H9 (cell line): ENCODE results near the gene RRP36. TPM values are rescaled to one million over a fixed set of nuclear protein-coding genes. Genes with fewer than 3 reads are reported as not detected.

Experiments
- DNase-seq: peaks from one replicate; pipeline ENCODE4 v3.0.0-alpha.2; 2017
- H2AFZ ChIP-seq: one replicate; pipeline ENCODE4 v1.6.1; 2013; ENCODE audit warnings: mild to moderate bottlenecking, low read length, control low read depth, moderate library complexity
- H2AK5ac ChIP-seq: 2 replicates; pipeline ENCODE4 v1.6.1; 2013; ENCODE audit warnings: low read length, control low read depth, mixed read lengths; ENCODE audit not compliant: insufficient read length
- H2BK120ac ChIP-seq: one replicate; pipeline ENCODE4 v1.6.1; 2013; ENCODE audit warnings: low read depth, mild to moderate bottlenecking, low read length, control low read depth, inconsistent platforms; ENCODE audit not compliant: poor library complexity, severe bottlenecking
- H2BK12ac ChIP-seq: 2 replicates; pipeline ENCODE4 v1.6.1; 2013; ENCODE audit warnings: low read length, control low read depth, mixed read lengths, low read depth; ENCODE audit not compliant: insufficient read length
- H2BK15ac ChIP-seq: 2 replicates; pipeline ENCODE4 v1.6.1; 2013; ENCODE audit warnings: low read depth, low read length, control low read depth
- H2BK20ac ChIP-seq: one replicate; pipeline ENCODE4 v1.6.1; 2013; ENCODE audit warnings: low read depth, mild to moderate bottlenecking, low read length, control low read depth, inconsistent platforms; ENCODE audit not compliant: poor library complexity, severe bottlenecking
- H2BK5ac ChIP-seq: 2 replicates; pipeline ENCODE4 v1.6.1; 2013; ENCODE audit warnings: low read length, control low read depth, mixed read lengths; ENCODE audit not compliant: insufficient read length
- H3K14ac ChIP-seq: 2 replicates; pipeline ENCODE4 v1.6.1; 2013; ENCODE audit warnings: low read length, control low read depth; ENCODE audit not compliant: insufficient read depth
- H3K18ac ChIP-seq: 2 replicates; pipeline ENCODE4 v1.6.1; 2013; ENCODE audit warnings: low read depth, mild to moderate bottlenecking, mixed read lengths, low read length, control low read depth; ENCODE audit not compliant: insufficient read length
- H3K23ac ChIP-seq: 2 replicates; pipeline ENCODE4 v1.6.1; 2013; ENCODE audit warnings: low read length, control low read depth, mixed read lengths, low read depth; ENCODE audit not compliant: insufficient read length
- H3K23me2 ChIP-seq: 2 replicates; pipeline ENCODE4 v1.6.1; 2013; ENCODE audit warnings: low read depth, mild to moderate bottlenecking, mixed read lengths, low read length, control low read depth; ENCODE audit not compliant: insufficient read length, poor library complexity, severe bottlenecking
- H3K27ac ChIP-seq: 2 replicates; pipeline ENCODE4 v1.5.1; 2013; ENCODE audit warnings: low read length, control low read depth, mixed read lengths, low read depth; ENCODE audit not compliant: insufficient read length
- H3K27me3 ChIP-seq: 2 replicates; pipeline ENCODE4 v1.6.1; 2013; ENCODE audit warnings: low read length, control low read depth, inconsistent platforms; ENCODE audit not compliant: insufficient read depth
- H3K4ac ChIP-seq: 2 replicates; pipeline ENCODE4 v1.6.1; 2013; ENCODE audit warnings: low read depth, mild to moderate bottlenecking, control low read depth, inconsistent platforms, low read length, moderate library complexity
- H3K4me1 ChIP-seq: 2 replicates; pipeline ENCODE4 v1.6.1; 2013; ENCODE audit warnings: low read length, control low read depth, inconsistent platforms; ENCODE audit not compliant: insufficient read depth
- H3K4me2 ChIP-seq: 2 replicates; pipeline ENCODE4 v1.6.1; 2013; ENCODE audit warnings: low read length, control low read depth, mixed read lengths; ENCODE audit not compliant: insufficient read length, insufficient read depth
- H3K56ac ChIP-seq: 2 replicates; pipeline ENCODE4 v1.6.1; 2013; ENCODE audit warnings: low read depth, mild to moderate bottlenecking, mixed read lengths, low read length, control low read depth; ENCODE audit not compliant: insufficient read length
- H3K79me1 ChIP-seq: 2 replicates; pipeline ENCODE4 v1.6.1; 2013; ENCODE audit warnings: low read depth, mild to moderate bottlenecking, moderate library complexity, low read length, control low read depth, inconsistent platforms; ENCODE audit not compliant: insufficient read depth, poor library complexity, severe bottlenecking
- H3K79me2 ChIP-seq: 2 replicates; pipeline ENCODE4 v1.6.1; 2013; ENCODE audit warnings: low read length, control low read depth, inconsistent platforms; ENCODE audit not compliant: insufficient read depth
- H3K9ac ChIP-seq: 2 replicates; pipeline ENCODE4 v1.6.1; 2013; ENCODE audit warnings: low read length, control low read depth, mixed read lengths; ENCODE audit not compliant: insufficient read length; ENCODE audit errors: extremely low read depth
- H3K9me3 ChIP-seq: one replicate; pipeline ENCODE4 v1.6.1; 2013; ENCODE audit warnings: low read depth, low read length, inconsistent platforms; ENCODE audit not compliant: control insufficient read depth
- H3T11ph ChIP-seq: one replicate; pipeline ENCODE4 v1.6.1; 2013; ENCODE audit warnings: mild to moderate bottlenecking, low read length, control low read depth, inconsistent platforms
- H4K20me1 ChIP-seq: one replicate; pipeline ENCODE4 v1.6.1; 2013; ENCODE audit not compliant: control insufficient read depth, insufficient read length, insufficient read depth
- H4K5ac ChIP-seq: 2 replicates; pipeline ENCODE4 v1.6.1; 2013; ENCODE audit warnings: low read depth, mild to moderate bottlenecking, mixed read lengths, low read length, control low read depth; ENCODE audit not compliant: insufficient read length
- H4K8ac ChIP-seq: replicated peaks from 2 replicates; pipeline ENCODE4 v1.6.1; 2013; ENCODE audit warnings: low read length, control low read depth, mixed read lengths, low read depth; ENCODE audit not compliant: insufficient read length
- H4K91ac ChIP-seq: 2 replicates; pipeline ENCODE4 v1.6.1; 2013; ENCODE audit warnings: low read depth, mild to moderate bottlenecking, moderate library complexity, mixed read lengths, low read length, control low read depth; ENCODE audit not compliant: insufficient read length
- H3K27ac Mint-ChIP-seq, 3 experiments: 2 replicates in 2 of 3; 3 replicates in 1 of 3; pipeline ENCODE4 v1.8.0; 2020 to 2021; ENCODE audit warnings: mixed read lengths in 3 of 3, mild to moderate bottlenecking in 1 of 3, moderate library complexity in 1 of 3
- H3K27me3 Mint-ChIP-seq: 2 replicates; pipeline ENCODE4 v1.8.0; 2021; ENCODE audit warnings: low read depth, mild to moderate bottlenecking, moderate library complexity, mixed read lengths
- H3K36me3 Mint-ChIP-seq, 3 experiments: 2 replicates in 2 of 3; 3 replicates in 1 of 3; pipeline ENCODE4 v1.8.0; 2020 to 2021; ENCODE audit warnings: low read depth in 3 of 3, mixed read lengths in 3 of 3; ENCODE audit not compliant: insufficient read depth in 1 of 3
- H3K4me1 Mint-ChIP-seq, 2 experiments: 2 replicates each; pipeline ENCODE4 v1.8.0; 2020; ENCODE audit warnings: mixed read lengths in 2 of 2
- H3K4me3 Mint-ChIP-seq, 2 experiments: 2 replicates in 1 of 2; 3 replicates in 1 of 2; pipeline ENCODE4 v1.8.0; 2020 to 2021; ENCODE audit warnings: mild to moderate bottlenecking in 2 of 2, mixed read lengths in 2 of 2, moderate library complexity in 1 of 2
- H3K9me3 Mint-ChIP-seq, 2 experiments: 2 replicates in 1 of 2; 3 replicates in 1 of 2; pipeline ENCODE4 v1.8.0; 2020; ENCODE audit warnings: mild to moderate bottlenecking in 2 of 2, mixed read lengths in 2 of 2, moderate library complexity in 1 of 2
- WGBS: extraction: QIAGEN DNeasy Blood & Tissue Kit; methylation state at CpG from one replicate; pipeline ENCODE4 v1.1.7; 2013; ENCODE audit warnings: missing lambda C conversion rate, low lambda C conversion rate, mixed read lengths; ENCODE audit not compliant: insufficient read length; ENCODE audit errors: extremely low coverage; 5-methylcytosine and 5-hydroxymethylcytosine counted together
- total RNA-seq: library from RNA; stranded (reverse); gene quantifications from 2 replicates; pipeline ENCODE4 v1.2.1, GENCODE V29; 2021
- TF ChIP-seq, protein P1 (sequence below): fragments of 200-600 bp; sonication (generic); conservative IDR thresholded peaks from 3 replicates; pipeline ENCODE4 v1.8.0; 2021; ENCODE audit warnings: antibody characterized with exemption, mild to moderate bottlenecking

RRP36 gene
- total RNA-seq, 1 experiment from 2014 or later = 117 TPM

DNA sequence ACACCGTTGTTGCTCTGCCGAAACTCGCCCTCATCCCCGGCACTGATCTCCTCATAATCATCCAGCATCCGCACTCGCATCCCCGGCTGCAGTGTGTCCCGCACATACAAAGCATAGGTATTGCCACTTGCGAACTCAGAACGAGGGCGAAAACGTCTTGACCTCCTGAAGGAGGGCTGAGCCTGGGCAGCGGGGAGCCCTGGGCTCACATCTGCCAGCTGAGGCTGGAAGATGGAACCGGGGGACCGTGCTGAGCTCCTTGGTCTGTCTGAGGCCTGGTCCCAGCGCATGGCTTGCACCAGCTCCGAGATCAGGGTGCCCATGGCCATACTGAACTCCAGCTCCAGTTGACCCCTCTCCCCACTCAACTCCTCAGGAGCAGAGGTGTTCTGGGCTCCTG lies 29.6 kb downstream of the RRP36 start:
- H3K18ac ChIP-seq = no peak overlapping the region
- Mint-ChIP-seq H3K4me3 (no peak overlapping the region; a peak in 1 of 5 replicates), H3K27me3 (no peaks in the 10 kb centered on the region; the same call in 1 of the 2 replicates), H3K36me3 (peaks cover 27 to 67% (median 62%) of the 10 kb centered on the region in 3 experiments), H3K27ac (peak overlapping the region in 1 of 3 experiments; percentile 13; a peak in 2 of 7 replicates), H3K4me1 (peaks cover 23 to 24% of the 10 kb centered on the region in 2 experiments), H3K9me3 (peaks cover 0 to 3% of the 10 kb centered on the region in 2 experiments; a peak in 2 of 5 replicates)
- no peak overlapping the region for H3K23ac ChIP-seq
- no peaks in the 10 kb centered on the region for H3K27me3 ChIP-seq
- H4K5ac ChIP-seq = no peak overlapping the region
- TF ChIP-seq, protein P1, sequence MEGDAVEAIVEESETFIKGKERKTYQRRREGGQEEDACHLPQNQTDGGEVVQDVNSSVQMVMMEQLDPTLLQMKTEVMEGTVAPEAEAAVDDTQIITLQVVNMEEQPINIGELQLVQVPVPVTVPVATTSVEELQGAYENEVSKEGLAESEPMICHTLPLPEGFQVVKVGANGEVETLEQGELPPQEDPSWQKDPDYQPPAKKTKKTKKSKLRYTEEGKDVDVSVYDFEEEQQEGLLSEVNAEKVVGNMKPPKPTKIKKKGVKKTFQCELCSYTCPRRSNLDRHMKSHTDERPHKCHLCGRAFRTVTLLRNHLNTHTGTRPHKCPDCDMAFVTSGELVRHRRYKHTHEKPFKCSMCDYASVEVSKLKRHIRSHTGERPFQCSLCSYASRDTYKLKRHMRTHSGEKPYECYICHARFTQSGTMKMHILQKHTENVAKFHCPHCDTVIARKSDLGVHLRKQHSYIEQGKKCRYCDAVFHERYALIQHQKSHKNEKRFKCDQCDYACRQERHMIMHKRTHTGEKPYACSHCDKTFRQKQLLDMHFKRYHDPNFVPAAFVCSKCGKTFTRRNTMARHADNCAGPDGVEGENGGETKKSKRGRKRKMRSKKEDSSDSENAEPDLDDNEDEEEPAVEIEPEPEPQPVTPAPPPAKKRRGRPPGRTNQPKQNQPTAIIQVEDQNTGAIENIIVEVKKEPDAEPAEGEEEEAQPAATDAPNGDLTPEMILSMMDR = no peak
- H3K4ac ChIP-seq = no peak overlapping the region
- no peaks in the 10 kb centered on the region for H3K79me1 ChIP-seq
- H3K9me3 ChIP-seq = no peaks in the 10 kb centered on the region
- H3K14ac ChIP-seq = no peak overlapping the region
- DNase-seq = peak; percentile 21
- no peaks in the 10 kb centered on the region for H4K20me1 ChIP-seq
- no peak overlapping the region for H2BK15ac ChIP-seq
- no peak overlapping the region for H3K9ac ChIP-seq
- no peak overlapping the region for H3K4me2 ChIP-seq
- no peak overlapping the region for H2AK5ac ChIP-seq
- H2BK120ac ChIP-seq = no peak overlapping the region
- H3K4me1 ChIP-seq = no peaks in the 10 kb centered on the region
- no peak overlapping the region for H3K56ac ChIP-seq
- WGBS = no CpG with 5 or more reads among the region's 17 CpGs
- no peaks in the 10 kb centered on the region for H3K79me2 ChIP-seq
- no peak overlapping the region for H2BK12ac ChIP-seq
- H4K8ac ChIP-seq = no peak overlapping the region
- H3K27ac ChIP-seq = no peak overlapping the region
- peaks cover 7% of the 10 kb centered on the region for H3K23me2 ChIP-seq
- H2BK5ac ChIP-seq = no peak overlapping the region
- no peak overlapping the region for H4K91ac ChIP-seq
- H2AFZ ChIP-seq = no peak overlapping the region
- no peak overlapping the region for H3T11ph ChIP-seq
- no peak overlapping the region for H2BK20ac ChIP-seq
